Activated effector memory CD4-positive, alpha-beta T cell treated with Interleukin-2 at 50 U/mL for 16 hours (primary cell): ENCODE results near the gene TBC1D13.
A peak's percentile ranks its signal among the peaks of the same experiment; 100 is the strongest.
"Not testable (repeated sequence)": the region's sequence is repeated elsewhere in the genome, so short reads cannot be mapped to it uniquely, and the experiment has no call there.

ENCODE experiments used
- DNase-seq: peaks from one replicate; pipeline ENCODE4 v3.0.0-alpha.2; 2020

Gene TBC1D13

DNA sequence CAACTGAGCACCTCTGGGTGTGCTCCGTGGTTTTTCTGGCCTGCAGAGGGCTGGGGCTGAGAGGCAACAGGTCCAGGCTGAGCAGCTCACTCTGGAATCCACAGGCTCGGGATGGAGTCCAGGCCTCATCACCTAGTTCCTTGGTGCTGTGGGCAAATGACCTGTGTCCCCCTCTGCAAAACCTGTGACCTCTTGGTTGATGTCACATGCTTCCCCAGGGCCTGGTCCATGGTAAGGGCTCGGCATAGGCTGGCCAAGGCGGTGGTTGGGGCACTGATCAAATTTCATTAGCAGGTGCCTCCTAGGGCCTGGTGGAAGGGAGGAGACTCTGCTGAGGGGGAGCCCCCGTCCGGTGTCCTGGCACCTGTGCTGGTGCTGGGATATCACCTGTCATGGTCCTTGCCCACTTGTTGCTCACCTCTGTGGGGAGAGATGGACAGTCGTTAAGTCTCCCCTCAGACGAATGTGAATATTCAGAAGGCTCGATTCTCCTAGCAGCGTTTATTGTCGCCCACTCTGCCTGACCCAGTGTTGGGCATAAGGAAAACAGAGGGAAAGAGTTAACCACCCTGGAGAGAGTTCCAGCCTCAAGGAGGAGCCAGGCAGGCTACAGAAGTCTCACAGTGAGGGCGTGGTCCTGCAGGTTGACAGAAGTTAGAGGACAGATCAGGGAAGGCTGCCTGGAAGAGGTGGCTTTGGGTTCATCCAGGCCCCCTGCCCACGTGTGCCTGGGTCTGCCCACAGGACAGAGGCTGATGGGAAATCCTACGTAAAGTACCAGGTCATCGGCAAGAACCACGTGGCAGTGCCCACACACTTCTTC, 34.7 kb downstream of the TBC1D13 start:
- no peak for DNase-seq

DNA sequence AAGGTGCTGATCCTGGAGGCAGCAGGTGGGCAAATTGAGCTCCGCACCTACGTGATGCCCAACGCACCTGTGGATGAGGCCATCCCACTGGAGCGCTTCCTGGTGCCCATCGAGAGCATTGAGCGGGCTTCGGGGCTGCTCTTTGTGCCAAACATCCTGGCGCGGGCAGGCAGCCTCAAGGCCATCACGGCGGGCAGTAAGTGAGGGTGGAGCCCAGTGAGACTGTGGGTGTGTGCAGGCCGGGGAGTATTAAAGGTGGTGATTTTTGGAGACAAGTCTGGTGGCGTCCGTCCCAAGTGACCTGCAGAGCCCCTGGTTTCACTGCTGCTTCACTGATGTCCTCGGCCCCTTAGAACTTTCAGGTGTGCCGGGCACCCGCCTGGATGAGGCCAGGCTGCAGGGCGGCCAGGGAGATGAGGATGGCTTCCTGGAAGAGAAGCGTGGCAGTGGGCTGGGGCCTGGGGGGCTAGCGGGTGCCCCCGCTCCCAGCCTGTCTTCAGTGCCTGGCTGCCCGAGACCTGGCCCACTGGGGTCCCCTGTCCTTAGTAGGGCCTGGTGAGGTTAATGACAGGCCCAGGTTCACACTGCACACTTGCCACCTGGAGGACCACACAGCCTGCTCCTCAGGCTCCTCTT, 35.5 kb downstream of the TBC1D13 start:
- no peak for DNase-seq

DNA sequence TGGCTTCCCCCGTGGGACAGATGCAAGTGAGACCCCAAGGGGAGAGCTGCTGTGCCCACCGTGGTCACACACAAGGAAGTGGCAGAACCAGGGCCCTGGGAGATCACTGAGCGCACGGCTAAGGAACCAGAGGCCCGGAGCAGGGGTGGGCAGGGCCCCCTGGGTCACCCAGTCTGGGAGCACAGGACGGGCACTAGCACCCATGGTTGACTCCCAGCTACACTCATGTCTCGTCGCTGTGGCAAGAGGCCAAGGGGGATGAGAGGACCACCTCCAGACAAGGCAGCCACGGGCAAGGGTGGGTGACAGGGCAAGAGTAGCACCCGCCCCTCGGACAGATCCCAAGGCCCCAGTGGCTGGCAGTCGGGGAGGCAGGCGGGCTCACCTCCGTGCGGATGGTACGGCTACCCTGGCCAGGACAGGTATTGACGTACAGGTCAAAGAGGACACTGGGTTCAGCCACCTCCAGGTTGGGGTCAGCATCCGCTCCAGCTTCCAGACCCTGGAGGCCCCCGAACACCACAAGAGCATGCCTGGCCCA, 36.4 kb downstream of the TBC1D13 start:
- no peak for DNase-seq

DNA sequence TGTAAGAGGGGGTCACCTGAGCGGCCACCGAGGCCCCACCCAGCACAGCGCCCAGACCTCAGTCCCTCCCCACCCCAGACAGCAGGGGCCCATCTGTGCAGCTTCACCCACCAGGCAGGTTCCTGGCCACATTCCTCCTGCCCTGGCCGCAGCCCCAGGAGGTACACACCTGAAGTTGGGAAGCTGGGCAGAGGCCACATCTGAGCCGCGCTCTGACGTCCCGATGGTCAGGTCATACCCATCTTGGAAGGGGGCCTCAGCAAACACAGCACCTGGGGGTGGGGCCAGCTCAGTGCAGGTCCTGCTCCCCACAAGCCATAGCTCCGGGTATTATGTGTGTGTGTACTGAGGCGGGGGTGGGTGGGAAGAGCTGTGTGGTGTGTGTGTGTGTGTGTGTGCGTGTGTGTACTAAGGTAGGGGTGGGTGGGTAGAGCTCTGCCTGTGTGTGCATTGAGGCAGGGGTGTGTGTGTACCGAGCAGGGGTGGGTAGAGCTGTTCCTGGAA, 36.9 kb downstream of the TBC1D13 start:
- DNase-seq = no peak

DNA sequence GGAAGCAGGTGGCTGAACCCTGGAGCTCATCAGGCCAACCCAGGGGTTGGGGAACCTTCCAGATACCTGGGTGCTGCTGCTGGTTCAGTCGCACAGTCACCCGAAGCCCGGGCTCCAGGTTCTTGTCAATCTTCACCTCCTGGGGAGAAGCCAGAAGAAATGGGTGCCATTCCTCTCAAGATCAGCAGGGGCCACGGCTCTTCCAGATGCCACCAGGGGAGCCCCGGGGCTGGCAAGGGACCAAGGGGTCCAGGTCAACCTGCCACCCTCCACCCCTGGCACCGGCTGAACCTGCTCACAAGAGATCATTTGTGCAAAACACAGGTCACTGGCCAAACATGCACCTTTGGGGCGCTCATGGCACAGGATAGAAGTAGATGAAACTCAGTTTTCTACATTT, 37.9 kb downstream of the TBC1D13 start:
- DNase-seq = no peak

DNA sequence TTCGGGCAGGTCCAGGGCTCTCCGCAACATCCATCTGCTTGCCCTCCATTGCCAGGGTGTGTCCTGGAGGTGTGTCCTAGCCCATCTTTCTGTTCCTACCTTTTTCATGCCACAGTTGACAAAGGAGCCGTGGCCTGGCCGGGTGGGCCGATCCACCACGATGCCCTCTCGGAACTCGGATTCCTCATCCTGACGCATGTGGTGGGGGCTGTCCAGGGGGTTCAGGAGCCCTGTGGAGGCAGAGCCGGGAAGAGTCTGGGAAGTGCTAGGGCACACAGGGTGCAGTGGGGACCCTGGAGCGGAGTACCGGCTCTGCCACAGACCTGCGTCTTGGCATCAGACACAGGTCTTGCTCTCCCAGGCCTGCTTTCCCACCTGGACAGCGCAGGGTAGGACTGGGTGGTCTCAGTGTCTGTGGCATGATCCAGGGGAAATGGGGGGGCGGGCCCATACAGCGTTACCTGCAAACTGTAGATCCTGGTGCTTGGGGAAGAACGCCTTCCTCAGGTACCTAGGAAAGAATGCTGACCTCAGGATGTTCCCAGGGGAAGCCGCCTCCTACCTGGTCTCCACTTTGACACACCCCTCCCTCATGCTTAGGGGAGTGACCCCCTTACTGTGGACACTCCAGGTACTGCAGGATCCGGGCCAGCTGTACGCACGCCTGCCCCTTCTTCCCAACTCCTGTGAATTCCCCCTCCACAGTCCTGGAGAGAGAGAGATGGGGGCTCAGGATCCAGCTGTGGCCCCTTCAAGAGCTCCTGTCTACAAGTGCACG, 39.1 kb downstream of the TBC1D13 start:
- DNase-seq = no peak

DNA sequence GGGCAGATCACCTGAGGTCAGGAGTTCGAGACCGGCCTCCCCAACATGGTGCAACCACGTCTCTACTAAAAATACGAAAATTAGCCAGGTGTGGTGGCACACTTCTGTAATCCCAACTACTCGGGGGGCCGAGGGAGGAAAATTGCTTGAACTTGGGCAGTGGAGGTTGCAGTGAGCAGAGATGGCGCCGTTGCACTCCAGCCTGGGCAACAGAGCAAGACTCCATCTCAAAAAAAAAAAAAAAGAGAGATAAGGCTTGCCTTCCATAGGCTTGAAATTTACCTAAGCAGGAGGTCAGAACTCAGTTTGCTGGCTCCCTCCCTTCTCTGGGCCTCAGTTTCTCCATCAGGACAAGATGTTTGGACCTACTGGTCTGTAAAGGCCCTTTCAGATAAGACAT, 41.2 kb downstream of the TBC1D13 start:
- DNase-seq = no peak

DNA sequence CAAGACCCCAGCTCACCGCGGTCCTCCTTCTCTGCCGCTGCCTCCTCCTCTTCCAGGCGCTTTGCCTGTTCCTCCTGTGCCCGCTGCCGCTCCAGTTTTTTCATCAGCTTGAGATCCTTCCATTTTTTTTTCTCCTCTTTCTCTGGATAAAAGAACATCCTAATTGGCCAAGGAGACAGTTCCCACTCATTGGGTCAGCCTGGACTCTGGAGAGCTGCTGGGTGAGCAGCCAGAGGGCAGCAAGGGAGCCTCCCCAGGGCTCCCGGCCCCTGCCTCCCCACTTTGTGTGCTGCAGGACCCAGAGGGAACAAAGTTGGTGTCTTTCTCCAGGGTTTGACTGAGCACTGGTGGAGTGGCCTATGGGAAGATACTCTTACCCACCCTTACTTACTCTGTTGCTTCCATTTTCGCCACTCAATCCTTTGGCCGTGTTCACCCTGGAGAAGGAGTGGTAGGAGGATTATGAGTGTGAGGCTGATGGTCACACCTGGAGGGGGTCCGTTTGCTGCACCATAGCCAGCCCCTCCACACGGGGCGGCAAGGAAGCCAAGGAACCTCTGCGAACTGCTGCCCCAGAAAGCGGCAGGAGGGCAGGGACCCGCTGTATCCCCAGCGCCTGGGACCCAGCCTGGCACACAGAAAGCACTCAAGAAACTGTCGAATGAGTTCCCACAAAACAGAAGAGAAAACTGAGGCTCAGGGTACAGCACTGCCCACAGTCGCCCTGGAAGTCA, 41.8 kb downstream of the TBC1D13 start:
- DNase-seq = no peak

DNA sequence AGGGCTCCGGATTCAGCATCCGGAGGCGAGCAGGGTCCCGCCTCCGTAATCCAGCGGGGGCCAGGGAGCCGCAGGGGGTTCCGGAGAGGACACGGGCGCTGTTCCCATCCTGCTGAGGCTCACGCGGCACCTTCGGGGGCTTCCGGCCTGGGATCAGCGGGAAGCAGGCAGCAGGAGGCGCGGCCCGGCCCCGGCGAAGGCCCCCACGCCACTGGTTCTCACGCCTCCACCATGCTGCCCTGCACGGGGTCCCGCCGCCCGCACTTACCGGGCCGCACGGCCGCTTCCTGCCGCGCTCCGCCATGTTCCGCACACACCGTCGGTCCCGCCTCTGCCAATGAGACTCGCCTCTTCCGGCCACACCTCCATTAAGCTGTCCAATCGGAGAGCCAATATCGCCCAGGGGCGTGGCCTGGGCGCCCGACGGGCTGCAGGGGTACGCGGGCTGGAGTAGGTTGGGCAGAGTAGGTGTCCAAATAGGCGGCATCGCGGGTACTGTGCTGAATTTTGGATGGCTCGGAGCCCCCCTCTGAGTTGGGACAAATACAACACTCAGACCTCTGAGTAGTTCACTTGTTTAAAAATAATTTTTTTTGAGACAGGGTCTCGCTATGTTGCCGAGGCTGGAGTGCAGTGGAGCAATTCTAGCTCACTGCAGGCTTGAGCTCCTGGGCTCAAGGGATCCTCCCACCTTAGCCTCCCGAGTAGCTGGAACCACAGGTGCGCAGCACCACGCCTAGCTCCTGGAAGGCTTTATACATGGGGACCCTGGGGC, 42.6 kb downstream of the TBC1D13 start, which contains the start of gene SPOUT1:
Gene SPOUT1, minus strand, starts transcription at position 318 of the 775 bp plus-strand sequence. Its CDS starts 14 bp downstream, at position 304.
- peak; percentile 95 for DNase-seq

DNA sequence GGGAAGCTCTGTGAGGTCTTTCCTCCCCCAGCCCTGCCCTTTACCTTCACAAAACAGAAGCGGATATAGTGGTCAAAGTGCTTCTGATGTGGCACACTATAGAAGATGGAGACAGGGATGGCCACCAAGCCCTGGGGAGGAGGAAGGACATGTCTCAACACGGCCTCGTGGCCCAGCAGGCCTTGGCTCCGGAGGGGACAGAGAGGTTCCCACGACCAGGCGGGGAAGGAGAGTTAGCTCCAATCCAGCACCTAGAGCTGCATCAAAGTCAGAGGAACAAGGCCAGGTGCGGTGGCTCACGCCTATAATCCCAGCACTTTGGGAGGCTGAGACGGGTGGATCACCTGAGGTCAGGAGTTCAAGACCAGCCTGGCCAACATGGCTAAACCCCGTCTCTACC, 46.6 kb downstream of the TBC1D13 start:
- no peak for DNase-seq

DNA sequence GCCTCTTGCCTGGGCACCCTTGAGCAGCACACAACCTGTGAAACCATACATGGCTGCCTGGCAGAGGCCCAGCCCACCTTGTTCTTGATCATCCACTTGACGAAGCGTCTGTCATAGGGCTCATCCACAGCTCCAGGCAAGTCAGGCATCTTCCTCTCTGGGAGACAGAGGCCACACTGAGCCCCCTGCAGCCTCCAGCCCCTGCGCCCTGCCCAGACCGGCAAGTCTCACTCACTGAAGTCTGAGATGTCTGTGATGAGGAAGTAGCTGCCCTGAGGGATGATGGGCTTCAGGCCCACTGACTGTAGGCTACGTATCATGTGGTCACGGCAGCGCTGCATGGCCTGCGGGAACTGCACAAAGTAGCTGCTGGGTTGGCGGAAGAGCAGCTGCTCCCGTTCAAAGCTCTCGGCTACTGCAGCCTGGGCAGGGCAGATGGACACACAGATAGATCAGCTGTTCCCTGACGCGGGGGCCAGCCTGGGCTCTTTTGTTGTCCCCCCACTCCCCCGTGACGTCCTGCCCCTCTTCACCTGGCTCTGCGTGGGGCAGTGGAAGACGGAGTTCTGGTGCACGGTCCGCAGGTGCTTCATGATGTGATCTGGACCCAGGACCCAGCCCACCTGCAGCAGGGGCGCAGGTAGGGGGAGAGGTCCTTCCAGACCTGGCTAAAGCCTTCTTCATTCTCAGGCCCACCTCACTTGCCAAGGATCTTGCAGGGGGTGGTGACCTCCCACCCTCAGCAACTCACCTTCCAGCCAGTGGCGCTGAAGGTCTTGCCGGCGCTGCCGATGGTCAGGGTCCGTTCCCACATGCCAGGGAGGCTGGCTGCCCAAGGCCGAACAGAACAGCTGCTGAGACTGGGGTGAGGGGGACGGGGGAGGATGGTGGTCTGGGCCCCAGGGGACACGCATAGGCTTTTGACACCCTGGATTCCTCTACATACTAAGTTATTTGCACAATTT, 48.5 kb downstream of the TBC1D13 start:
- DNase-seq = no peak

DNA sequence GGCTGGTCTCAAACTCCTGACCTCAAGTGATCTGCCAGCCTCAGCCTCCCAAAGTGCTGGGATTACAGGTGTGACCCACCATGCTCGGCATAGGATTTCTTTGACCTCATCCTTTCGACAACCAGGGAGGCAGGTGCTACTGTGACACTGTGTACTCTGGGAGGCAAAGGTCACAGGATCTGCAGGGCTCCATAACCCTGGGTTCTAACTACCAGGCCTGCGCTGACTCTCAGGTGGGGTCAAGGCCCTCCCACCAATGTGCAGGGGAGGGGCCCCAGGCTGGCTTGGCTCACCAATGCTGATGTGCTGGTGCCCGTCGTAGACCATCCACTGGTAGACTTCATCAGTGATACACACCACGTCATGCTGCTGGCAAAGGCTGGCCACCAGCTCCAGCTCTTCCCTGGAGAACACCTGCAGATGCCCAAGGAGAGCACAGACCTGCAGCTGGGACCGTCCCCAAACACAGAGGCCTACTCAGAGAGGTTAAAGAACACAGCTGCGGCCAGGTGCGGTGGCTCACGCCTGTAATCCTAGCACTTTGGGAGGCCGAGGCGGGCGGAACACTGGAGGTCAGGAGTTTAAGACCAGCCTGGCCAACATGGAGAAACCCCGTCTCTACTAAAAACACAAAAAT, 49.6 kb downstream of the TBC1D13 start:
- no peak for DNase-seq

DNA sequence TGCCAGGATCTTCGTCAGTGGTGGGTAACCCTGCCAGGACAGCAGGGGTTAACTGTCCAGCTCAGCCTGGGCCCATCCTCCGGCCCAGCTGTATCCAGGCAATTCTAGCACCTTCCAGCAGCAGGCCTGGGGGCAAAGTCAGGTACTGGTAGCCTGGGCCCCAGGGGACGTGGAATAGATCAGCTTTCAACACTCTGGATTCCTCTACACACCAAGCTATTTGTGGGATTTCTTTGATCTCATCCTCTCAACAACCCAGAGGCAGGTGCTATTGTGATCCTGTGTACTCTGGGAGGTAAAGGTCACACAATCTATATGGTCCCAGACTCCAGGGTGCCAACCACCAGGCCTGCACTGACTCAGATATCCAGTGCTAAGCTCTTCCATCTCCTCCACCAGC, 51.3 kb downstream of the TBC1D13 start:
- DNase-seq = no peak

DNA sequence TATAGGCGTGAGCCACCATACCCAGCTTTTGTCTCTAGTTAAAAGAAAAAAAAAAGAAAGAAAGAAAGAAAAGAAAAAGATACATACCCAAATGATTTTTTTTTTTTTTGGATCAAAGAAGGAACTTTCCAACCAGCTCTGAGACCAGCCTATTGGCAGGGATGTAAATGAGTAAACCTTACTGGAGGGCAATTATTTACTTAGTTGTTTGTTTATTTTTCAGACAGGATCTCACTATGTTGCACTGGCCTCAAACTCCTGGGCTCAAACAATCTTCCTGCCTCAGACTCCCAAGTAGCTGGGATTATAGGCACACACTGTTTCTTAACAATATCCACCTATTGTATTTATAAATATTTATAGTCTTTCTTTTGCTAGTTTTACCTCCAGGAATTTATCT, 53.5 kb downstream of the TBC1D13 start:
- DNase-seq = no peak

DNA sequence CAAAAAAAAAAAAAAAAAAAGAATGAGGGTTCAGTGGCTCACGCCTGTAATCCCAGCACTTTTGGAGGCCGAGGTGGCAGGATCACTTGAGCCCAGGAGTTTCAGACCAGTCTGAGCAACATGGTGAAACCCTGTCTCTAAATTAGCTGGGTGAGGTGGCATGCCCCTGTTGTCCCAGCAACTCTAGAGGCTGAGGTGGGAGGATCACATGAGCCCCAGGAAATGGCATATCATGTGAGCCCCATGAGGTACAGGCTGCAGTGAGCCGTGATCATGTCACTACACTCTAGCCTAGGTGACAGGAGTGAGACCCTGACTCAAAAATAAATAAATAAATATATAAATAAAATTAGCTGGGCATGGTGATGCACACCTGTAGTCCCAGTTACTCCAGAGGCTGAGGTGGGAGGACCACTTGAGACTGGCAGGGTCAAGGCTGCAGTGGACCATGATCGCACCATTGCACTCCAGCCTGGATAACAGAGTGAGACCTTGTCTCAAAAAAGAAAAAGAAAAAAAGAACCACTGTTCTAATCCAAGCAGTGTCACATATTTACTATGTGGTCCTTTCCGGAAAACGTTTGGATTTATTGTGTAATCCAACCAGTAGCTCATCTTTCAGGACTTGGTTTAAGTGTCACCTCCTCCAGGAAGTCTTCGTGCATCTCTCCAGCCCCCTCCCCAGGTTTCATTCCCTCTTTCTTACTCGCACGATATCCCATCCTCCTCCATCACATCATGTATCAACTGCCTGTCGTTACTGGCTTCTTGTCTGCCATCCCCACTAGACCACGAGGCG, 54.8 kb downstream of the TBC1D13 start:
- no peak for DNase-seq

DNA sequence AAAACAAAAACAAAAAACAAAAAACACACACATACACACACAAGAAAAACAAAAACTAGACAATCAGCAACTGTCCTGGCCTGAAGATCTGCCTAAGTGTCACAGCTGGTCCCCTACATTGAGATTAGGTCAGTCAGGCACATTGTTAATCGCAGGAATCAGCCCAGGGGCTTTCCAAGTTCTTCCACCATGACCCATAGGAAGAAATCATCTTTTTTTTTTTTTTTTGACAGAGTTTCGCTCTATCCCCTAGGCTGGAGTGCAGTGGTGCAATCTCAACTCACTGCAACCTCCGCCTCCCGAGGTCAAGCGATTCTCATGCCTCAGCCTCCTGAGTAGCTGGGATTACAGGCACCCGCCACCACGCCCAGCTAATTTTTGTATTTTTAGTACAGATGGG, 56.1 kb downstream of the TBC1D13 start:
- not testable (repeated sequence) for DNase-seq

DNA sequence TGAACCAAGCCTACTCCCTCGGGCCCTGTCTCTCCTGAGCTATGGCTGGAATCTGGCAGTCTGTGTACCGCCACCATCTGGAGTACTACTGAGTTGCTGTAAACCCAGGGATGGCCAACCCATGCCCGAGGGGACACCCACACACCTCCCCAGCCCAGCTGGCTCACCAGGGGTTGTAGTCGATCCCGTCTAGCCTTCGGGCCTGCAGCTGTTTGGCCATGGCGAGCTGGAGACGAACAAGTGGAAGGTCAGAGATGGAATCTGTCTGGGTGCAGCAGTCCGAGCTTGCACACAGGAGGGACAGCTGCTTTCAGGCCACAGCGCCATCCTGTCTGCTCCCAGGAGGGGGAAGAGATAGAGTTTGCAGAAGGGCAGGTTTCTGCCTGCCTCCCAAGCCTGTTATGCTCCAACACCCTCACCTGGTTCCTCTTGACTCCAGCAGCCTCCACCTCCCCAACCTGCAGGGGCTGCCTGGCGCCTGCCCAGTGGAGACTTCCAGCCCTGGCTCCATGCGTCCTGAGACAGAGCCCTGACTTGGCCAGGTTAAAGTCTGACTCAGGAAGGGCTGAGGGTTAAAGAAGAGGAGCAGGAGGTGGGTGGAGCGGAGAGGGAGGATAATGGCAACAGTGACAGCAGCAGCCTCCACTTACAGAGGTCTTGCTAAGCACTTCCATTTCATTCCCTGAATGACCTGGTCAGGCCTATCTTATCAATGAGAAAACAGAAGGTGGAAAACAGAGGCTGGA, 58.3 kb downstream of the TBC1D13 start:
- no peak for DNase-seq

DNA sequence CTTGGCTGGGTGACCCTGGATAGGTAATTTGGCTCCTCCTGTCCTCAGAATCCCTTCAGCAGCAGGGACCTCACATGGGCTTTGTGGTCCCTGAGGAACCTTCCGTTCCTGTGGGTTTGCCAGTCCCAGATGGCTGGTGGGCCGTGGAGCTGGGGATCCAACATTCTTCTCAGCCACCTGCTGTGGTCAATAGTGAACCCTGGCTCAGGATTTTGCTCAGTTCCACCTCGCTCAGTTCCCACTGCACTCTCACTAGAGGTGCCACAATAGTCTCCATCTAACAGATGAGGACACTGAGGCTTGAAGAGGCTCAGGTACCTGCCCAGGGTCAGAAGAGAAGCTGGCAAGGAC, 59.6 kb downstream of the TBC1D13 start:
- no peak for DNase-seq
